Kidney epithelial cell (primary cell): ENCODE results near the gene ST6GAL2. TPM values are rescaled to one million over a fixed set of nuclear protein-coding genes. Genes with fewer than 3 reads are reported as not detected.

Experiments
- DNase-seq: peaks from one replicate; pipeline ENCODE4 v3.0.0-alpha.2; 2010; ENCODE audit warnings: low read depth
- H3K27me3 ChIP-seq: 2 replicates; pipeline ENCODE4 v1.6.0; 2011; ENCODE audit warnings: low read length; ENCODE audit not compliant: control insufficient read depth, insufficient read depth
- H3K36me3 ChIP-seq: 2 replicates; pipeline ENCODE4 v1.5.1; 2011; ENCODE audit warnings: low read length; ENCODE audit not compliant: control insufficient read depth, insufficient read depth
- H3K4me3 ChIP-seq: 2 replicates; pipeline ENCODE4 v1.5.1; 2011; ENCODE audit warnings: low read depth, mild to moderate bottlenecking, control low read depth, low read length
- total RNA-seq: library from RNA; depleted of rRNA; stranded (reverse); fragments of >200 nt; gene quantifications from 2 replicates; pipeline ENCODE4 v1.2.3, GENCODE V29; 2015
- TF ChIP-seq, protein P1 (sequence below): IDR thresholded peaks from 2 replicates; pipeline ENCODE4 v1.5.1; 2011; ENCODE audit warnings: mild to moderate bottlenecking, moderate library complexity, low read length, control low read depth, inconsistent platforms; ENCODE audit not compliant: insufficient read depth, poor library complexity, severe bottlenecking

The ST6GAL2 gene
- total RNA-seq, 1 donor from 2014 or later, result 4.5 TPM

DNA sequence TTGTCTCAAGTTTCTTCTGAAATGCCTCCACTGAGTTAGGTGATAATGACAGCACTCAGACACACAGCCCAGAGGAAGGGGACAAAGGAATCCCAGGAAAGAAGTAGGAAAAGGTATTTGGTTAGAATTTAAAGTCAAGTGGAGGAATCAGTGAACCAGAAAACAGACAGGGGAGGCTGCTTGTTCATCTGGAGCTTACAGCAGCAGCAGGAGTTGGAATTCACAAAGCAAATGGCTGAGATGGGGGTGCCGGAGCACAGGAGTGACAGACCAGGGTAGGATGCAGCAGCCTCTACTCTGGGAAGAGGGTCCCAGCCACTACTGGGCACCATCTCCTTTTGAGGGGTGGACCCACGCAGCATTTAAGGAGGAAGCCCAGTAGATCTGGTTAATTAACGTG lies 104.8 kb downstream of the ST6GAL2 start:
- H3K4me3 ChIP-seq, result no peak overlapping the region
- DNase-seq, result no peak
- H3K27me3 ChIP-seq, result no peaks in the 10 kb centered on the region
- TF ChIP-seq, protein P1, sequence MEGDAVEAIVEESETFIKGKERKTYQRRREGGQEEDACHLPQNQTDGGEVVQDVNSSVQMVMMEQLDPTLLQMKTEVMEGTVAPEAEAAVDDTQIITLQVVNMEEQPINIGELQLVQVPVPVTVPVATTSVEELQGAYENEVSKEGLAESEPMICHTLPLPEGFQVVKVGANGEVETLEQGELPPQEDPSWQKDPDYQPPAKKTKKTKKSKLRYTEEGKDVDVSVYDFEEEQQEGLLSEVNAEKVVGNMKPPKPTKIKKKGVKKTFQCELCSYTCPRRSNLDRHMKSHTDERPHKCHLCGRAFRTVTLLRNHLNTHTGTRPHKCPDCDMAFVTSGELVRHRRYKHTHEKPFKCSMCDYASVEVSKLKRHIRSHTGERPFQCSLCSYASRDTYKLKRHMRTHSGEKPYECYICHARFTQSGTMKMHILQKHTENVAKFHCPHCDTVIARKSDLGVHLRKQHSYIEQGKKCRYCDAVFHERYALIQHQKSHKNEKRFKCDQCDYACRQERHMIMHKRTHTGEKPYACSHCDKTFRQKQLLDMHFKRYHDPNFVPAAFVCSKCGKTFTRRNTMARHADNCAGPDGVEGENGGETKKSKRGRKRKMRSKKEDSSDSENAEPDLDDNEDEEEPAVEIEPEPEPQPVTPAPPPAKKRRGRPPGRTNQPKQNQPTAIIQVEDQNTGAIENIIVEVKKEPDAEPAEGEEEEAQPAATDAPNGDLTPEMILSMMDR, result no peak
- H3K36me3 ChIP-seq, result no peaks in the 10 kb centered on the region

DNA sequence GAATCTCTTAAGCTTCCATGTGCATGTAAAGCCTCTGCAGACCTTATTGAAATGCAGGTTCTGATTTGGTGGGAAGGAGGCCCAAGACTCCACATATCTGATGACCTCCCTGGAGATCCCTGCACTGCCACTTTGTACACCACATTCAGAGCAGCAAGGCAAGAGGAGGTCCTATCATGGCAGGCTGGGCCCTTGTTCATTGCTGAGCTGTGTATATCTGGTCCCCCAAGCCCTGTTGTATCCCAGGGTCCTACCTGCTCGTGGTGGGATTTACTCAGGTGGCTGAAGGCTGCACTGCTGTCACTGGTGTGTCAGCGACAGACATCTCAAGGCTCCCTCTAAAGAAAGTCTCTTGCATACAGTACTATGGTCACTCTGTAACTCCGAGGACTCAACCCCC lies 114.2 kb downstream of the ST6GAL2 start:
- TF ChIP-seq, protein P1, result no peak
- Histone ChIP-seq H3K36me3 (no peaks in the 10 kb centered on the region), H3K4me3 (no peak overlapping the region), H3K27me3 (no peaks in the 10 kb centered on the region)
- DNase-seq, result no peak

DNA sequence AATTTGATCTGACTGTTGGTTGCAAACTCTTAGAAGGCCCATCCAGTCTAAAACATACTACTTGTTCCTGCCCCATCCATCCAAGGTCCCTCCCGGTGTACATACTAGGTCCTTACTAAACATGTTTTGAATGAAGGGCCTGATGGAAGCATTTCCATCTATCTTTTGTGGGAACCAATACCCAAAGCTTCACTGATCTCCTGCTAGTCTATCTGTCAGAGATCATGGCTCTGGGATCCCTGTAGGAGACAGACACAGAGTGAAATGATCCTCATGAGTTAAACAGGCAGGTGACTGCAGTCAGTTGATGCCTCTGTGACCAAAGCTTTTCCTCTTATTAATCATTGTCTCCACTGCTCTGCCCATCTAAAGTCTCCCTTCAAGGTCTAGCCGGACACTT lies 115.0 kb downstream of the ST6GAL2 start:
- DNase-seq, result no peak
- H3K4me3 ChIP-seq, result no peak overlapping the region
- TF ChIP-seq, protein P1, result no peak
- no peaks in the 10 kb centered on the region for H3K27me3 ChIP-seq
- no peaks in the 10 kb centered on the region for H3K36me3 ChIP-seq

DNA sequence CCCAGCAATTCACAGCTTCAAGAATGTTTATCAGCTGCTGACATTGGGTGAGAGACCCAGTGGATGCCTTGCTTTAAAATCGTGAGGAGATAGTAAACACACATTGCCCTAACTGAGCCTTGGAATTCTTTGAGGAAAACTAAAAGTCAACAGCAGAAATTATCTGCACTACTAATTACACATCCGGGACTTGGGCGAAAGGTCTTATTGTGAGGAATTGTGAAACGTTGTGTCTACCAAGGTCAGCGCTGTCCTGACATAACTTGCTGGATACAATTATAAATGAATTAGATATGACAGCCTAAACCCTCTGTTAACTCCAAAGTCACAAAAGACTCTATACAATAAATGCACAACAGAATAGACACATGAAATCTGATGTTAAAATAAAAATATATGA lies 121.4 kb downstream of the ST6GAL2 start:
- Histone ChIP-seq H3K36me3 (no peaks in the 10 kb centered on the region), H3K4me3 (no peak overlapping the region), H3K27me3 (no peaks in the 10 kb centered on the region)
- DNase-seq, result no peak
- TF ChIP-seq, protein P1, result no peak

DNA sequence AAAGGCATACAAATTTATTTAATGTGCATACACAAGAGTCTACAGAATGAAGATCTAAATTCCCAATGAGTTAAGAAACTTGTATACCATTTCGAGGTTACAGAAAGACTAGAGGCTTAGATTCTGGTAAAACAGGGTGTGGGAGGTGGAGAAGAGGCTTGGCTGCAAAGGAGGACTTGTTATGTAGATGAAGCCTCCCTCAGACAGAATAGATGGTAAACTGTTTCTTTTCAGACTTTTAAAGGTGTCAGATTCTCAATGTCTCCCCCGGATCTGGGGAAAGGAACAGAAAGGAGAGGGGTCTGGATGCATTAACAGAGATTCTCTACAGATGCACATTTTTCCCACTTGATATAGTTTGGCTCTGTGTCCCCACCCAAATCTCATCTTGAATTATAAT lies 126.0 kb downstream of the ST6GAL2 start:
- Histone ChIP-seq H3K36me3 (no peaks in the 10 kb centered on the region), H3K27me3 (no peaks in the 10 kb centered on the region), H3K4me3 (no peak overlapping the region)
- TF ChIP-seq, protein P1, result no peak
- no peak for DNase-seq

DNA sequence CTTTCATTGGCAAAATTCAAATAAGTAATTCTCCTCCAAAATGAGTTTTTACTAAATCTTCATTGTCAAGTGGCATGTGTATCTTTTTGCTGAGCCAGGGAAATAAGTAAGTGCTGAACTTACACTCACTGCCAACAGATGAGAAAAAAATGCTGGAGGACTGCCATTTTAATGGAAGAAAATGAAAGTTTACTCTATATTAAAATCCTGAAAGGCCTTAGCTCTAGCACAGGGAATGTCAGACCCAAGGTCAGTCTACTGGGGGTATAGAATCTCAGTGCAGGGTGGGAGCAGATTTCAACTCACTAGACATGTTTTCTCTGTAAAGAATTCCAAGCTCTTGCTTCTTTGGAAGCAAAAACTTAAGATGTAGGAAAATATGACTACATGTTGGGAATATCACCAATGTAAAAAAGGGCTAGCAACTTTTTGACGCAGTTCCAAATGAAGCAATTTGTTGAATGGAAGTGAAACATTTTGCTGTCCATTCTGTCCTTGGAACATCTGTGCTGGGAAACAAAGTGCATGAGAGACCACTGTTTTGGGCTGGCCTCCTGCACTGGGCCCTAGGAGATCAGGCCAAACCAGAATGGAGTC lies 127.0 kb downstream of the ST6GAL2 start:
- H3K27me3 ChIP-seq, result no peaks in the 10 kb centered on the region
- H3K36me3 ChIP-seq, result no peaks in the 10 kb centered on the region
- no peak overlapping the region for H3K4me3 ChIP-seq
- TF ChIP-seq, protein P1, result no peak
- DNase-seq, result no peak
